ENCODE results near the gene LRFN2. TPM values are rescaled to one million over a fixed set of nuclear protein-coding genes. Genes with fewer than 3 reads are reported as not detected.

LRFN2 gene
- total and polyA plus RNA-seq, 12 donors = not detected

- H3K27ac ChIP-seq = no peak overlapping the region
Measured at GRCh38 chr6:40630051-40630450, 42.9 kb upstream of the LRFN2 start.

GRCh38 chr6:40629463-40629862 is 42.3 kb upstream of the LRFN2 start:
- Histone ChIP-seq H3K4me1 (no peaks in the 10 kb centered on the region), H3K4me3 (no peak overlapping the region), H3K36me3 (no peaks in the 10 kb centered on the region), H3K27me3 (peaks cover 0 to 27% (median 12%) of the 10 kb centered on the region in 7 donors), H3K27ac (no peak overlapping the region), H3K9me3 (peaks cover 0 to 12% (median 0%) of the 10 kb centered on the region in 11 donors)
- TF ChIP-seq, protein P1, sequence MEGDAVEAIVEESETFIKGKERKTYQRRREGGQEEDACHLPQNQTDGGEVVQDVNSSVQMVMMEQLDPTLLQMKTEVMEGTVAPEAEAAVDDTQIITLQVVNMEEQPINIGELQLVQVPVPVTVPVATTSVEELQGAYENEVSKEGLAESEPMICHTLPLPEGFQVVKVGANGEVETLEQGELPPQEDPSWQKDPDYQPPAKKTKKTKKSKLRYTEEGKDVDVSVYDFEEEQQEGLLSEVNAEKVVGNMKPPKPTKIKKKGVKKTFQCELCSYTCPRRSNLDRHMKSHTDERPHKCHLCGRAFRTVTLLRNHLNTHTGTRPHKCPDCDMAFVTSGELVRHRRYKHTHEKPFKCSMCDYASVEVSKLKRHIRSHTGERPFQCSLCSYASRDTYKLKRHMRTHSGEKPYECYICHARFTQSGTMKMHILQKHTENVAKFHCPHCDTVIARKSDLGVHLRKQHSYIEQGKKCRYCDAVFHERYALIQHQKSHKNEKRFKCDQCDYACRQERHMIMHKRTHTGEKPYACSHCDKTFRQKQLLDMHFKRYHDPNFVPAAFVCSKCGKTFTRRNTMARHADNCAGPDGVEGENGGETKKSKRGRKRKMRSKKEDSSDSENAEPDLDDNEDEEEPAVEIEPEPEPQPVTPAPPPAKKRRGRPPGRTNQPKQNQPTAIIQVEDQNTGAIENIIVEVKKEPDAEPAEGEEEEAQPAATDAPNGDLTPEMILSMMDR (IDR thresholded peaks at IDR 0.05) = no peak
- DNase-seq (no peak), ATAC-seq (no peak)
- intact Hi-C loops (cut with DNase I) = no loop called here
- 88% methylated on average over 6 of the region's 6 CpGs for WGBS, 2 donors

More at GRCh38 chr6:40630051-40630450, 42.9 kb upstream of the LRFN2 start:
- Histone ChIP-seq H3K4me1 (no peaks in the 10 kb centered on the region), H3K27me3 (peaks cover 0 to 27% (median 12%) of the 10 kb centered on the region in 7 donors), H3K9me3 (peaks cover 0 to 12% (median 0%) of the 10 kb centered on the region in 11 donors), H3K4me3 (no peak overlapping the region), H3K36me3 (no peaks in the 10 kb centered on the region)
- intact Hi-C loops (cut with DNase I) = no loop called here
- DNase-seq = no peak
- 18 to 23% methylated on average over 6 of the region's 6 CpGs for WGBS, 2 donors
- TF ChIP-seq, protein P1 (IDR thresholded peaks at IDR 0.05) = no peak
- ATAC-seq = no peak

- H3K4me1 ChIP-seq = no peaks in the 10 kb centered on the region
- peaks cover 0 to 24% (median 12%) of the 10 kb centered on the region in 7 donors for H3K27me3 ChIP-seq
- H3K4me3 ChIP-seq = no peak overlapping the region
- ATAC-seq (no peak), DNase-seq (no peak)
- 33 to 41% methylated on average over 3 of the region's 3 CpGs for WGBS, 2 donors
- no peaks in the 10 kb centered on the region for H3K36me3 ChIP-seq
- no peak overlapping the region for H3K27ac ChIP-seq
- TF ChIP-seq, protein P1 (IDR thresholded peaks at IDR 0.05) = no peak
- intact Hi-C loops (cut with DNase I) = no loop called here
- H3K9me3 ChIP-seq = peaks cover 0 to 12% (median 0%) of the 10 kb centered on the region in 11 donors
Measured at GRCh38 chr6:40627316-40627715, 40.2 kb upstream of the LRFN2 start.

DNA sequence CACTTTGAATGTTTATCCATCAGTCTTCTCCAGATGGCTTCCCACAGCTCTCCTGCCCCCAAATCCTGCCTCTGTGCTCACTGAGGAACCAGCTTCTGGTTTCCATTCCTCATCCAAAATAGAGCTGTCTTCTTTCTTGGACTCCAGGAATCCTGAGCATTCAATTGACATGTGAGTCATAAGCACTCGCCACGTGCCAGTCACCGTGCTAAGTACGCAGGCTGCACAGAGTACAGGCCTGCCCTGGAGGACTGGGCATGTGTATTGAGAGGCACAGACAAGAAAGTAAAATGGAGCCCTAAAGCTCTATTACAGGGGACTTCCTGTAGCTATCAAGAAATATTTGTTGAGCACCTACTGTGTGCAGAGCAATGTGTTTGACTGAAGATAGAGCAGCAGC is 39.7 kb upstream of the LRFN2 start:
- H3K9me3 ChIP-seq = peaks cover 0 to 12% (median 0%) of the 10 kb centered on the region in 11 donors
- no peaks in the 10 kb centered on the region for H3K4me1 ChIP-seq
- H3K36me3 ChIP-seq = no peaks in the 10 kb centered on the region
- 72 to 73% methylated on average over 4 of the region's 4 CpGs for WGBS, 2 donors
- no peak overlapping the region for H3K27ac ChIP-seq
- H3K27me3 ChIP-seq = peaks cover 0 to 26% (median 12%) of the 10 kb centered on the region in 7 donors
- DNase-seq (no peak), ATAC-seq (no peak)
- intact Hi-C loops (cut with DNase I) = no loop called here
- H3K4me3 ChIP-seq = no peak overlapping the region
- TF ChIP-seq, protein P1 (IDR thresholded peaks at IDR 0.05) = no peak

Measured in heart right ventricle (tissue), 16 donors.